Measurements from ENCODE around the gene CYP2W1.
"Not testable (repeated sequence)": the region's sequence is repeated elsewhere in the genome, so short reads cannot be mapped to it uniquely, and the experiment has no call there.

CYP2W1 gene

DNA sequence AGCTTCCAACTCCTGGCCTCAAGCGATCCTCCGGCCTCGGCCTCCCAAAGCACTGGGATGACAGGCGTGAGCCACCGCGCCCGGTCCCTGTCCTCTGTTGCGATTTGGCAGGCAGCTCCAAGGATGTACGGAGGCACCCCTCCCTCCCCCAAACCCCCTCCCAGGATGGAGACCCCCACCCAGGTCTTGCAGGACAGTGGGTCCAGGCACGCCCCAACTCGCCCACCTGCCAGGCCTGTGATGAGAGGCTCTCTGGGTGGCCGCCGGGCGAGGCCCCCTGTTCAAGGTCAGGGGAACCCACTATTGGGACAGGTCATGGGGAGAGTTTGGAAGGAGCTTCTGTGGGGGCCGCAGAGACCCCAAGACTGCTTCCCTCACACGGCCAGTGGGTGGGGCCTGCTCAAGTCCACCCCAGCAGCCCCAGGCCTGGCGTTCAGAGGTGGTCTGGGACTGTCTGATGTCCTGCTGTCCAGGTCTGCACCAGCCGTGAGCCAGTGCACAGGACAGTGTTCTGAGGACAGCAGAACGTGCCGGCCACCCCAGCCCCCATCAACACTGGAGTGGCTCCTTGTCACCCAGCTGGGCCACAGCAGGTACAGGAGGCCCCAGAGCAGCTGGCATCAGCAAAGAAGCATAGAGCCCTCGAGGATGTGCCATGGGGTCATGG lies 31.0 kb upstream of the CYP2W1 start:
- no peak for DNase-seq (ENCODE audit: low read depth, low spot score)

DNA sequence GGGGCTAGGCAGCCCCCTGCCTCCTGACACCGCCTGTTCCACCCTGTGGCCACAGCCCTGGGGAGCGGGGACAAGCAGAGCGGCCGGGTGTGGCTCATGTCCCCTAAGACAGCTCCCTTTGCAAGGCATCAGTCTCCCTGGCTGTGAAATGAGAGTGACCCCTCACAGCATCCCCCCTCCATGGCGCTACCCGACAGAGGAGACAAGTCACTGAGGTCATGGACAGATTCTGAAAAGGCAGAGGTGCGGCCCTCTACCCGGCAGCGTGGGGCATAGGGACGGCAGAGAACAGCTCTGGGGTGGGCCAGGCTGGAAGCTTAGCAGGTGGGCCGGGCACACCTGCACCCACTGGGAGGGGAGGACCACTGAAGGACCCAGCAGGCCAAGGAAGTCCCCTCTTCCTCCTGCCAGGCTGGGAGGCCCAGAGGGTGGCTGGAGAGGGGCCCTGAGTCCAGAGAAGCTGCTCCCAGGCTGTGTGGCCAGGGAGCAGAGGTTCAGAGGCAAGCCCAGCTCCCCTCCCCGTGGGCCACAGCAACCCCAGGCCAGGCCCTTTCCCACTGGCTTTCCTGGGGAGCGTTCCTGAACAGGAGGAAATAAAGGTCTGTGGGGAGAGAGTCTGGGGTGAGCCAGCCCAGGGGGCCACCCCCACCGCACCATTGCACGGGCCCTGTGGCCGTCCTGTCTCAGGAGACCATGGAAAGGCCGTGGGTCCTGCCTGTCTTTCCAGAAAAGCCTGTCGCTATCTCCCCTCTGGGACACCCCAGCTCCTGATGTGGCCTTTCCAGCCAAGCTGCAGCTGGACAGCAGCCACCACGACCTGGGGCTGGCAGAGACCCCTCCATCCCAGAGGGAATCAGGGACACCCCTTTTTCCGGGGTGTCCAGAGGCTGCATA lies 30.2 kb upstream of the CYP2W1 start:
- no peak for DNase-seq (ENCODE audit: low read depth, low spot score)

DNA sequence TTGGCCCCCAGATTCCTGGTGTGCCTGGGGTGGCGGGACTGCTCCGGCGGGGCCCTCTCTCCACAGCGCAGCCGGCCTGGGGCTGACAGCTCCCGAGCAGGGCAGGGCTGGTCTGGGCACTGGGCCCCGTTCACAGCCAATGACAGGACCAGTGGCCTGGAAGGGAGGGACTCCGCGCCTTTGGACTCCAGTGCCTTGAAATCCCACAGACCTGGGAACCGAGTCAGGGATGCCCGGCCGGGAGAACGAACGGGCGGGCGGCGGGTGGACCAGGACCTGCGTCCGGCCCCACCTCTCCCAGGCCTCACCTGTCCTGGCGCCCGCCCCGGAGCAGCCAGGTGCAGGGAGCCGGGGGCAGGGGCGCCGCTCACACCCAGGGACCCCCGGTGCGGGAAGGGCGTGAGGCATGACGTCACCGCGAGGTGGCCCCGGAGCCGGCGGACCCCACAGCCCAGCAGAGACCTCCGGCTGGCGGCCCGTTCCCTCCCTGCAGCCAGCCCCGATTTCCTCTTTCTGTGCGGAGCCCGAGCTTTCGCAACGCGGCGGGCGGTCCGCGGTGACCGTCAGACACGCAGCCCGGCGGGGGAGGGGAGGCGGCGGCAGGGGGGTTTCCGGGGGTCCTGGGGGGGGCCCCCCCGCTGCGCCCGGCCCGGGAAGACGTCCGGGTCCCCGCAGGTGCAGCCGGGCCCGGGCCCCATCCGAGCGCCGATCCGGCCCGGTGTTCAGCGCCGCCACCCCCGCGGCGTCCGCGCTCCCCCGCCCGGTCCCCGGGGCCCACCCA lies 29.2 kb upstream of the CYP2W1 start:
- DNase-seq (ENCODE audit: low read depth, low spot score): no peak

DNA sequence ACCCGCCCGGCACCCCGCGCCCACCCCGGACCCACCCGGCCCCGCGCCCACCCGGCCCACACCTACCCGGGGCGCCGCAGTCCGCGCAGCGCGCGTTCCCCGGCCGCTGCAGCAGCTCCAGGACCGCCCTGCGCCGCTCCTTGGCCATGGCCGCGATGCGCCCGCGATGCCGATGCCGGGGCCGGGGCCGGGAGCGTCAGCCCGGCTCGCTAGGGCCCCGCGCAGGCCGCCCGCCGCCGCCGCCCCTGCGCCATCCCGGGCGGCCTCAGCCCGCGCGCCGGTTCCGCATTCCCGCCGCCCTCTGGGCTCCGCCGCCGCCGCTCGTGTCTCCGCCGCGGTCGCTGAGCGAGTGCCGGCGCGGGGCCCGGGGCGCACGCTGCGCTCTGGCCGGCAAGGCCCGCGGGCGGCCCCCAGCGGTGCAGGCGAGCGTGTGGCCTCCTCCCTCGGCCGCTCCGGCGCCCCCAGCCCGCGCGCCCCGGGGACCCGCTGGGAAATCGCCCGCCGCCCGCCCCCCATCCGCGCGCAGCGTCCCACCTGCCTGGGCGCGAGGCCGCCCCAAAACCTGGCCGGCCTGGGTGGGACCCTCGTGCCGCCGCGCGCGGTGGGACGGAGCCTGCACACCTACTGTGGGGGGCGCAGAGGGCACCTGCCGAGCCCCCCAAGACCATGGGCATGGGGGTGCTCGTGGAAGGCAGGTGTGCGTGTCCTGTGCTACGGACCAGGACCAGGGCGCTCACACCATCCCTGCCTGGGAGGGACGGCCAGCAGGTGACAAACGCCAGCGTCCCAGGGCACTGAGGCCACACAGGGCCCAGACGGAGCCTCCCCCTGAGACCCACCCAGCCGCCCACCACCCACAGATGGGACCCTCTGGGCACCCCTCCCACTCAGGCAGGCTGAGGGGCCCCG lies 28.4 kb upstream of the CYP2W1 start, which contains the start of gene ADAP1:
TSS of gene ADAP1 (minus strand) at position 351 of the 909 bp plus-strand sequence. CDS start at position 148, 203 bp downstream.
- no peak for DNase-seq (ENCODE audit: low read depth, low spot score)

DNA sequence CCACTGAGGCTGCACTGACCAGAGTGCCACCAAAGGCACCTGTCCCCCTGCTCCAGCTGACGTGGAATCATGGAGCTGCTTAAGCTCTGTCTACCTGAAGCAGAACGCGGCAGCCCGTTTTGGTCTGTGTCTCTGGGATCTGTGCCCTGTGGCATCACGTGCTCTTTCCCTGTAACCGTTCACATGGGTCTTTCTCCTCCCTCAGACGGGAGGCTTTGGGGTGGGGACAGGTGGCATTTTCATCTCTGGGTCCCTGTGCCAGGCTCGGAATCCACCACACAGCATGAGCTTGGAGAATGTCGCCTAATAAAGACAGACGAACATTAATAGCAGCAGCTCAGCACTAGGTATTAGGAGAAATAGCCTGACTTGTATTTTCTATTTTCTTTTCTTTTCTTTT lies 26.9 kb upstream of the CYP2W1 start:
- no peak for DNase-seq (ENCODE audit: low read depth, low spot score)

DNA sequence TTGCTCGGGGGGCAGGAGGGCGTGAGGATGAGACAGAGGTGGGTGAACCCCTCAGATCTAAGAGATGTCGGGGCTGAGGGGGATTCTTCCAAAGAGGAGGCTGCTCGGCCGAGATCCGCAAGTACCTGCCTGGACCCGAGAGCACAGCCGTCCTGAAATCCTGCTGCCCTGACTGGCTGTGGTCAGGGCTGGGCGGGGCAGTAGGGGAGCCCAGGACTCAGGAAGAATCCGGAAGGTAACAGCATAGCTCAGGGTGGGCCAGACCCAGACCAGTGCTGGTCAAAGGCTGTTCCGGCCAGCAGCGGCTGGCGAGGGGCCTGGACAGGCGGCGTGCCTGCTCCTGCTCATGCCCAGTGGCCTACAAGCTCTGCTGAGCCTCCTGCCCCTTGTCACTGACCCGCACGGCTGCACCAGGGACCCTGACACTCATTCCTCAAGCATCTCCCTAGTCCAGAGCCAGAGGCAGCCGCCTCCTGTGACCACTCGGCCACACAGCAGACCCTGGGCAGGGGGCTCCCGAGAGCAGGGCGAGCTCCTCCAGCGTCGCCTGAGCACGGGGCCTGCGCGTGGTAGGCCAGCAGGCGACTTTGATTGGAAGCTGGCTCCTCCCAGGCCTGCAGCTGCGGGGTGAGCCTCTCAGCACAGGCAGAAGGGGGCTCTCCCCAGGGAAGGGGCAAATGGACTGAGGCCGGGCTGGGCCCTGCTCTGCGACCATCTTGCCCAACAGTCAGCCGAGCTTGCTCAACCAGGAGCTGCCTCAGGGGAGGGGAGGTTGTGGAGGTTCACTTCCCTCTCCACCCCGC lies 25.4 kb upstream of the CYP2W1 start:
- DNase-seq (ENCODE audit: low read depth, low spot score): no peak

DNA sequence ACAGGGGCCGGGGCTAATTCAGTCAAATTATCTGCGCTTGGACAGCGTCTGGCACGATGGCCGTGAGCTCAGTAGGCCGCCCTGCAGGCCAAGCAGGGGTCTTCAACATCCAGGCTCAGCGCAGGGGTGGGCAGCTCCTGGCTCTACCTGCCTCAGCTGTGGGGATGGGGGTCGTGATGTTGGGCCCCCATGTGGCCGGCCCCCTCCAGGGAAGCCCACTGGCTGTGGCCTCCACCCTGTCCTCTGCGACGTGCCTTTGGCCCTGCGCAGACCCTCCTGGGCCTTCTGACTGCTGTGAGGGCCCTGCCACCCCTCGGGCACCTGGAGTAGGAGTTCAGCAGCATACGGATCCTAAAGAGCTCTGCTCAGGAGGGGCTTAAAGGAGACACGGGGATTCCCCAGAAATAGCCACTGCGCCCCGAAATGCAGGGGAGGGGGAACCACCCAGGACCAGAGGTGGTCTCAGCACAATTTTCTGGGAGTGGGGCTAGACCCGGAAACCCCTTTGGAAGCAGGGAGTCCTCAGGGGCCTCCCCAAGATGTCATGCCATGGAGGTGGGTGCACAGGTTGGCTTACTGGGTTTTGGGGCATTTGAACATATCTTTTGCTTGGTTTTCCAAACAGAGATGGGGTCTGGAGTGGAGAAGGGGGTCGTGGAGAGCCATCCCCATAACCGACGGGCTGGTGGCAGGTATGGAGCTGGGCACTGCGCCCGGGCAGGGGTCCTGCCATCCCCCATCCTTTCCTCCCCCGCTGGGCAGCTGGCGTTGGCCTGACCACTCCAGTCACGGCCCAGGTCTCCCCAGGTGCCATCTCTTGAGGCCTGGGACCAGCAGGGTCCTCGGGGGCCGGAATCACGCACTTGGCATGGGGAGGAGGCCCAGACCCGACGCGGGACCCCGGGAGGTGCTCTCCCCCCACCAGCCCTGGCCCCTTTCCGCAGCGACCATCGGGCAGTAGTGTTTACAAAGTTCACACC lies 24.5 kb upstream of the CYP2W1 start:
- no peak for DNase-seq (ENCODE audit: low read depth, low spot score)

DNA sequence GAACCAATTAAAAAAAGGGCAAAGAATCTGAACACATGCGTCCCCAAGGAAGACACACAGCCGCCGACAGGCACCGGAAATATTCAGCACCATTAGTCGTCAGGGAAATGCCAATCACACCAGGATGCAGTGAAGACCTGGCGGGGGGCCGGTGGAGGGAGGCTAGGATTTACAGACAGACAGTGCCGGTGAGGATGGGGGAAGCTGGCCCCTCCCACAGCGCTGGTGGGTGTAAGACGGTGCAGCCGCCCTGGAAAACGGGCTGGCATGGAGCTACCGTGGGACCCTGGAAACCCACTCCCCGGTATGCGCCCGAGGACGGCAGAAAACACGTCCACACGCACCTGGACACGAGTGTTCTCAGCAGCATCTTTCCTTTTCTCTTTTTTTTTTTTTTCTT lies 23.7 kb upstream of the CYP2W1 start:
- no peak for DNase-seq (ENCODE audit: low read depth, low spot score)

DNA sequence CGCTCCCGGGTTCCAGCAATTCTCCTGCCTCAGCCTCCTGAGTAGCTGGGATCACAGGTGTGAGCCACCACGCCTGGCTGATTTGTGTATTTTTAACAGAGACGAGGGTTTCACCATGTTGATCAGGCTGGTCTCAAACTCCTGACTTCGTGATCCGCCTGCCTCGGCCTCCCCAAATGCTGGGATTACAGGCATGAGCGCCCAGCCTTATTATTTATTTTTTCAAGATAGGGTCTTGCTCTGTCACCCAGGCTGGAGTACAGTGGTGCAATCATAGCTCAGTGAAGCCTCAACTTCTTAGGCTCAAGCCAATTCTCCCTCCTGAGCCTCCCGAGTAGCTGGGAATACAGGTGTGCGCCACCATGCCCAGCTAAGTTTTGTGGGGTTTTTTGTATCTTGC lies 23.2 kb upstream of the CYP2W1 start:
- not testable (repeated sequence) for DNase-seq (ENCODE audit: low read depth, low spot score)

DNA sequence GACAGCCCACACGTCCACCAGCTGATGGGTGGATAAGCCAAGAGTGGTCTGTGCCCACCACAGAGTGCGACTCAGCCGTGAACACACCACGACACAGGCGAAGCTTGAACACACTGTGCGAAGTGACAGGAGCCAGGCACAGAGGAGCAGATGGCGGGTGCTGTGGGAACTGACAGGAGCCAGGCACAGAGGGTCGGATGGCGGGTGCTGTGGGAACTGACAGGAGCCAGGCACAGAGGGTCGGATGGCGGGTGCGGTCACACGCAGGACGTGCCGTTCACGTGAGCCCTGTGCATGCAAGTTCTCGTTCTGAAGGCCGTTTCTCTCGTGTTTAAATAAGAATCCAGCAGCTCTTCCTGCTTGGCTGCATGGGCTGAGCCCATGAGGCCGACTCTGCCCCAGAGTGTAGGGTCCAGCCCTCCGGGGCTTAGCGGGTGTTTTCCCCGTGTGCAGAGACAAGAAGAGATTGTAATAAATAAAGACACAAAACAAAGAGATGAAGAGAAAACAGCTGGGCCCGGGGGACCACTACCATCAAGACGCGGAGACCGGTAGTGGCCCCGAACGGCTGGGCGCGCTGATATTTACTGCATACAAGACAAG lies 22.6 kb upstream of the CYP2W1 start:
- DNase-seq (ENCODE audit: low read depth, low spot score): no peak

DNA sequence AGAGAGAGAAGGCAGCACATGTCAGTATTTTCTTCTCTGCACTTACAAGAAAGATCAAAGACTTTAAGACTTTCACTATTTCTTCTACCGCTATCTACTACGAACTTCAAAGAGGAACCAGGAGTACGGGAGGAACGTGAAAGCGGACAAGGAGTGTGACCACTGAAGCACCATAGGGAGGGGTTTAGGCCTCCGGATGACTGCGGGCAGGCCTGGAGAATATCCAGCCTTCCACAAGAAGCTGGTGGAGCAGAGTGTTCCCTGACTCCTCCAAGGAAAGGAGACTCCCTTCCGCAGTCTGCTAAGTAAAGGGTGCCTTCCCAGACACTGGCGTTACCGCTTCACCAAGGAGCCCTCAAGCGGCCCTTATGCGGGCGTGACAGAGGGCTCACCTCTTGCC lies 22.0 kb upstream of the CYP2W1 start:
- DNase-seq (ENCODE audit: low read depth, low spot score): not testable (repeated sequence)

DNA sequence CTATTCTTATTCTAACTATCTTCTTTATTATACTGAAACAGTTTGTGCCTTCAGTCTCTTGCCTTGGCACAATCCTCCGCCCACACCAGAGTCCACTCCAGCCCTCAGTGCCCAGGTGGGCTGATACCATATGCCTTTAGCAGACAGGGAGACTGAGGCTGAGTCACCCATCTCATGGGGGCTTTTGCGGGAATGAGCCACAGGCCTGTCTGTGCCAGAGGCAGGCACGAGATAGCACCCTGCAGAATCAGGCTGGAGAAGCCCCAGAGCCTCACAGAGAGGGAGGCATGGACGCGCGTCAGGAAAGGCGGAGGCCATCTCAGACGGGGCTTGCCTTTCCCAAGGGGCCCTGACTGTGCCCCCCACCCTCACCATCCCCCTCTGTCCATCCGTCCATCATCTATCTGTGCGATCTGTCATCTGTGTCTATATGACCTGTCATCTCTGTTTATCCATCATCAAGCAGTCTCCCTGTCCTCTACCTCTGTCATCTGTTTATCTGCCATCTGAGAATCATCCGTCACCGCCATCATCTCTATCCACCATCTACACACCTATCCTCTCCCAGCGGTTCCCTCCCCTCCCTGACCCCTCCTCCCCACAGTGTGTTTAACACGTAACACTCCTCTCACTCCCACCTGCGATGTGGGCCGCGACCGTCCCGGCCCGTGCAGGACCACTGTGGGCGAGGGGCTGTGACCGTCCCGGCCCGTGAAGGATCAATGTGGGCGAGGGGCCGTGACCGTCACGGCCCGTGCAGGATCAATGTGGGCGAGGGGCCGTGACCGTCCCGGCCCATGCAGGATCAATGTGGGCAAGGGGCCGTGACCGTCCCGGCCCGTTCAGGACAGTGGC lies 21.2 kb upstream of the CYP2W1 start:
- no peak for DNase-seq (ENCODE audit: low read depth, low spot score)

DNA sequence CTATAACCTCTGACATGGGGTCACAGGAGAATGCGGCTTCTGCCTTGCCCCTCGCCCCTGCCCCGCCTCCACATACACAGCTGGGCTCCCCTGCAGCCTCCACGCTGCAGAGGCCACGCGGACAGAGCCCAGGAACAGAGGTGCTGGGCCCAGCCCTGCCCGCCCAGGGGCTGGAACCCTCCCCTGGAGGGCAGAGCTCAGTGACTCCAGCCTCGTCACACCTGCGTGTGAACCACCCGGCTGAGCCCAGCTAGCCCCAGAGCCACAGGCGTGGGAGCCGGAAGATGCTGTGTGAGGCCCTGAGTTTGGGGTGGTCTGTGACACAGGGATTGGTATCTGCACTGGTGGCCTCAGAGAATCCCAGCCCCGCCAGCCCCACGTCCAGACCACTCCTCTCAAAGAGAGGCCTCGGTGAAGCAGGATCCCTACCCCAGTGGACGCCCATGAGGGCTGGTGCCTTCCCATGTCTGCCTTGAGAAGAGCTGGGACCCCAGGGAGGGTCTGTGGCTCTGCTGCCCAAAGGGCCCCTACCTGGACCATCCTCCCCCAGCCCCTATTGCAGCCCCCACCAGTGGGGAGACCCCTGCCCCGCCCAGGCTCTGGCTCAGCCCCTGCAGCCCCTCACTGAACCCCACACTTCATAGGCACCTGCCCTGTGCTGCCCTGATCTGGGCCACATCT lies 20.4 kb upstream of the CYP2W1 start:
- no peak for DNase-seq (ENCODE audit: low read depth, low spot score)

DNA sequence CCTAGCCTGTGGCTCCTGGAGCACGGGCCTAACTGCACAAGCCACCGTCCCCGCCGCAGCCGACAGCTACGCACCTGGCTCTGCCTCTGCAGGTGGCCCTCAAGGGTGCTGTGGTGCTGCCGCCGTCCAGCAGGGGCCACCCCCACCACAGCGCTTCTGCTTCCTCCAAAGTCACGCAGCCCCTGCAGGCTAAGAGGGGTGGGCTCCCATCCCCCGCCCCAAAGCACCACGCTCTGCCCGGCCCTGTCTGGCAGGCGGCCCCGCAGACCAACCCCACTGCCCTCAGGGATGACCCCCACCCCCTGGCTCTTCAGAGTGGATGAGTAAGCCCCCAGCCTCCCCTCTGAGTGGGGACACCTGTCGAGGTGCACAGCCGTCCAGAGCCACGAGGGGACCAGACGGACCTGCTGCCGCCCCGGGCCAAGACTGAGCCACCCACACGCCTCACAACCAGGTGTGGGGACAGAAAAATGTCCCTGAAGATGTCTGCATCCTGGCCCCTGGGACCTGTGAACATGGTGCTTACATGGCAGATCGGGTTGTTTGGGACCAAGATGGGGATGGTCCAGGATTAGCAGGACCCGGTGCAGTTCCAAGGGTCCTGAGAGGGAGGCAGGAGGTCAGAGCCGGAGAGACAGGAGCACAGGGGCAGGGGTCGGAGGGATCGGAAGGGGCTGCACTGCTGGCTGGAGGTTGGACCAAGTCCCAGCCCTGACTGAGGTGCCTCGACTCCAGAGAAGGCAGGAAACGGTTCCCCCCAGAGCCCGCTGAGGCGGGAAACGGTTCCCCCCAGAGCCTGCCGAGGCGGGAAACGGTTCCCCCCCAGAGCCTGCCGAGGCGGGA lies 19.5 kb upstream of the CYP2W1 start:
- DNase-seq (ENCODE audit: low read depth, low spot score): no peak

DNA sequence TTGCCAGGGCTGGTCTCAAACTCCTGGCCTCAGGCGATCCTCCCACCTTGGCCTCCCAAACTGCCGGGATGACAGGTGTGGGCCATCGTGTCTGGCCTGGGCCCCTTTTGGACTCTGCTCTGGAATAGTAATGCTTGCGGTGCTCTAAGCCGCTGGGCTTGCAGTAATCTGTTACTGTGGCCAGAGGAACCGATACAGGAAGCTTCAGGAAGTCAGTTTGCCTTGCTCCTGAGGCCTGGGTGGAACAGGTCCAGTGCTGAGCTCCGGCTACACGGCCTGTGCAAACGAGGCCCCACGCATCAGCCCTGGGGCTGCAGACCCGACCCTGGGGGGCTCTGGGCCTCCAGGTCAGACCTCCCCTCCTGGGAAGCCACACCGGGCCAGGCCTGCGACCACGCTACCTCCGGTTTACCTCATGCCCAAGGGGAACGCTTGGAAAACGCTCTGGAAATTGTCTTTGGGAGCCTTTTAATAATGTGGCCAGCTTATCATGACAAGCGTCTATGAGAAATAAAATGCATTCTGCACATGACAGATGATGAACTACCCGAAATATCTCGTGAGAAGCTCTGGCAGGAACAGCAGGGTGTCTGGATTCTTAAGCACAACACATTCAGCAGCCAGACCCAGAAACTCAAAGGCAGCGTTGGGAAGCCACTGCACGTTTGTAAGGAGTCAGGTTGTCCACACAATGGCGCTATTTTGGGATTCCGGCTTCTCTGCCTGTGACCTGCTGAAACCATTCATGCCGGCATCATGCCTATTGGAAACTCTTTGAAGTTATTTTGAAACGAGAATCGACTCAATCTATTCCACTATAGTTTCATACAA lies 18.4 kb upstream of the CYP2W1 start:
- no peak for DNase-seq (ENCODE audit: low read depth, low spot score)

All from iPS DF 19.7 (cell line).